DMS153 (cell line): ENCODE data around the gene ZCCHC12.

Source experiments
- DNase-seq: peaks from one replicate; lab custom pipeline; 2025; lab: John Stamatoyannopoulos, UW

ZCCHC12 gene

GRCh38 chrX:118872102-118872566, 48.5 kb downstream of the ZCCHC12 start:
- no peak for DNase-seq
